GM03348 (cell line): ENCODE results near the gene KLHL11.

Experiments
- DNase-seq: peaks from one replicate; pipeline ENCODE4 v3.0.0; 2012; ENCODE audit warnings: low spot score

Gene KLHL11

GRCh38 chr17:41864836-41865595 is at the start of gene KLHL11:
TSS of gene KLHL11 (minus strand) at chr17:41865423. CDS start at chr17:41865370, 53 bp downstream.
- peak; percentile 97 for DNase-seq

DNA sequence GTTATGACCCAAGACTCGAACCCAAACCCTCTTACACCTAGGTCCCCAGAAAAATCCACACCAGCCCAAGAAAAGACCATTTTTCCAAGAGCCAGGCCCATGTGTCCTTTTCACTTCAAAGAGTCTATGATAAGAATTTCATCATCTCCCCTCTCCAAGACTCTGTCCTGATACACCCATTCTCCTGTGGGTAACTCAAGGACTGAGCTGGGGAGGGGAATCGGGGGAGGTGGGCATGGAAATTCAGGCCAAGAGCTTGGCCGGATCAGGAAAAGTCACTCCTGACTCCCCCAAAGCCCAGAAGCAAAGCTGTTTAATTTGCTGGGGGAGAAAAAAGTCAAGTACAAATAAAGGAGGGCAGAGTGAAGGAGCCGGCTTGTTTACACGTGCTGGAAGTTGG is 49.8 kb upstream of the KLHL11 start:
- DNase-seq: no peak

DNA sequence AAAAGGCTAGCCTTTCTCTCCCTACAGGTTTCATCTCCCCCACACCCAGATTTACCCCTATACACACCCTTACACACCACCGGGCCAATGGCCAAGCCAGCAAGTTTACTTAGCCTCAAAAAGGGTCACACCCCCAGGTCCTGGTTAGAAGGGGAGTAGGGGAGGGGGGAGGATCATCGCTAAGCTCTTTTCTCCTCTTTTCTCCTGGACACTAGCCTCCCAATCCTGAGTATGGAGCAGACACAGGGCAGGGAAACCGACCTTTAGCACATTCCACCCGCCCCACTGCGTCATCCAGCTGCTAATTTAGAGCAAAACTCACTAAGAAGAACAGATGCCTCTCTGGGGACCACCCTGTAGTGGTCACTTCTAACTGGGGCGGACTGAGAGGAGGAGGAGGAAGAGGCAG is 49.1 kb upstream of the KLHL11 start:
- no peak for DNase-seq

- DNase-seq: no peak
Observed at GRCh38 chr17:41913798-41914197, 48.6 kb upstream of the KLHL11 start.

GRCh38 chr17:41912925-41913324 is 47.7 kb upstream of the KLHL11 start:
- DNase-seq: no peak

- DNase-seq: peak; percentile 94
Observed at GRCh38 chr17:41910701-41911391, 45.6 kb upstream of the KLHL11 start.

GRCh38 chr17:41909088-41909487 is 43.9 kb upstream of the KLHL11 start:
- no peak for DNase-seq

- no peak for DNase-seq
Observed at GRCh38 chr17:41907633-41908539, 42.7 kb upstream of the KLHL11 start.

DNA sequence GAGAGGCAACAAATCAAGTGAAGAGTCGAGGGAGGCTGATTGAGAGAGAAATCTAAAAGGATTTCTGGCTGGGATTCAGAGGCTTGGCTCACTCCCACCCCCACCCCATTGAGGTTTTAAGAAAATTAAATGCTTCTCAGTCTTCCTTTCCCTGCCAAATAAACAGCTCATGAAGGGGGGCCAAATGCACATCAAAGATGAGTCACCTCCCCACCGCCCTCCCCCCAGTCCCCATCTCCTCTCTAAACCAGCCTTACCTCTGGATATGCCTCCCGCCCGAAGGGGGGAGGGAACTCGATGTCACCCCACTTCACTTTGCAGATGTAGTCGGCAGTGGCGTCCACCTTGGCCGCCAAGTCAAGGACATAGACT is 41.9 kb upstream of the KLHL11 start:
- peak; percentile 74 for DNase-seq

- no peak for DNase-seq
Observed at GRCh38 chr17:41906465-41907184, 41.4 kb upstream of the KLHL11 start.

GRCh38 chr17:41905172-41905571 is 39.9 kb upstream of the KLHL11 start:
- no peak for DNase-seq

DNA sequence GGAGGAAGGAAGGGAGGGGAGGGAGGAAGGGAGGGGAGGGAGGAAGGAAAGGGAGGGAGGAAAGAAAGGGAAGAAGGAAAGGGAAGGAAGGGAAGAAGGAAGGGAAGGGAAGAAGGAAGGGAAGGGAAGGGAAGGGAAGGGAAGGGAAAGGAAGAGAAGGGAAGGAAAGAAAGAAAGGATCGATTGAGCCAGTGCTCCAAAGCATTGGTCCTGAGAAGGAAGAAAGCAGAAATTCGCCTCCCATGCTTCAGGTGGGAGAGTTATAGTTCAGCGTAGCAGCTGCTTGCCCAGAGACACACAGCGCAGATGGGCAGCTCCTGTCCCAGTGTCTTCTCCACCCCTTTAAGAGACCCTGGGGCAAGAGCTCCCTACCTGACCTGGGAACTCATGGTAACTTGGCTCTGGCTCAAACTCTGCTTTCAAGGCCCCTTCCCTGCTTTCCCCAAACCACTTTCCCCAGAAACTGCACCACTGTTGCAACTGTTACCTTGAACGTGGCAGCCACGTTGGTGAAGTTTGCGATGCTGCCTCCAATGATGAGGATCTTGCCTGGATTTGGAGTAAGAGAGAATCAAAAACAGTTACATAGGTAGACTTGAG is 39.1 kb upstream of the KLHL11 start:
- no peak for DNase-seq

DNA sequence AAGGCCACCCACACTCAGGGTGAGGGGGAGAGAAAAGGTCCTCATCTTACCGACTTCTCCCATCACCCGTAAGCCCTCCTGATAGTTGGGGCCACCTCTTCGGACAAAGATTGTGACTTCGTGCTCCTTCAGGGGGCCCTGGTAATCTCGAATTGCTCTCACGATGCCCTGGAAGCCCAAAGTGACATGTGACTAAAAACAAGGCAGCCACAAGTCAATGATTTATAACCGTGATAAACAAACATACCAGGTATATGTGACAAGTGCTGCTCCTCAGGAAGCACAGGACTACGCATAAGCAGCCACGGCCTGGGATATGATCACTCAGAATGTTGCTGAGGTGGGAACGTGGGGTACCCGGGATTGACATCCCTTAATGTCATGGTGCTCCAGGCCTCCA is 36.4 kb upstream of the KLHL11 start:
- DNase-seq: no peak

DNA sequence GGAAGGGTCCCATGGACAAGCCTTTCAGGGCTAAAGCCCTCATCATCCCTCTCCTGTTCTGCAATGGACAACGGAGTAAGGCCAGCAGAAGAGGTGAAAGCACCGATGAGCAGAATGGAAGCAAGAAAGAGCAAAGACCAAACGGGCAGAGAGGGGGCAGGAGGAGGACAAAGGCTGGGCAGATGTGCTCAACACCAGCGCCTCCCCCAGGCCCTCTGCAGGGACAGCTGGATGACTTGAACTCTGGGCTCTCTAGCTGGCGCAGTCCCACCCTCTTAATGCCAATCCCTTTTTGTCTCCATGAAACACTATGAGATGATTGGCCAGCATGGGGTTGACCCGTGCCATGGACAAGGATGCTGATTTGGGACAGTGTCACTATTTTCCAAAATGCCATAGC is 31.5 kb upstream of the KLHL11 start:
- DNase-seq: no peak

GRCh38 chr17:41895617-41896016 is 30.4 kb upstream of the KLHL11 start:
- peak; percentile 44 for DNase-seq

DNA sequence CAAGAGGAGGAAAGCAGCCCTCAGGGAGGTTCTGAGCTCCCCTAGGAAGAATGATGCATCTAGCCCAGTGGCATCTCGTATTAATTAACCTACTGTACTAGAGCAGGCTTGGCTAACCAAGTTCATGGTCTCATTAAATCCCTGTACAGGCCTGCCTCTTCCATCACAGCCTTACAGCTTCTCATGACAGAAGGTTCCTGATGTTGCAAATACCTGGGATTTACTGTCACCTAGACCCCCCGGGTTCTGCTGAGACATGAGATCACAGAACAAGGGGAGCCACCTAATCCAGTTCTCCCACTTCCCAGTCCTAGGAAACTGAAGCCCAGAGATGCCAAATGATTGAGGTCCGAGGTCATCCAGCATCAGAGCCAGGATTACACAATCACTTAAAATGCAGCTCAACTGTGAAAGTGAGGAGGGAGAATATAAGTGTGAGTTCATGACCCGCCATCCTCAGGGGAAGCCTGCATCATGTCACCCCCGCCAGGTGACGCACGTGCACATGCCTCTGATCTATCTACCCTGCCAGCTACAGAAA is 29.6 kb upstream of the KLHL11 start:
- DNase-seq: peak; percentile 84

- DNase-seq: no peak
Observed at GRCh38 chr17:41893384-41893783, 28.2 kb upstream of the KLHL11 start.

DNA sequence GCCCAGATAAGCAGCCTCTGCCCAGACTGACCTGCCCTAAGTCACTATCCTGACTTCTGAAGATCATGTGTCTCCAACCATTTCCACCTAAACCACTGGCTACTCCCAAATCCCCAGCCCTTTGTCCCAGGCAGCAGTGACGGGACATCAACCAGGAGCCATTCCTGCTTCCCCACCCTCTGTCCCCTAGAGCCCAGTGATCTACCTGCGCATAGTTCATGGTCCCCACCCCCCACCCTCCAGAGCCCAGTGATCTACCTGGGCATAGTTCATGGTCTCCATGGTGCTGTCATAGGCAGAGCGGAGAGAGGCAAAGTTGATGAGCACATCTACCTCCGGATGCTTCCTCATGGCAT is 26.8 kb upstream of the KLHL11 start:
- DNase-seq: no peak

DNA sequence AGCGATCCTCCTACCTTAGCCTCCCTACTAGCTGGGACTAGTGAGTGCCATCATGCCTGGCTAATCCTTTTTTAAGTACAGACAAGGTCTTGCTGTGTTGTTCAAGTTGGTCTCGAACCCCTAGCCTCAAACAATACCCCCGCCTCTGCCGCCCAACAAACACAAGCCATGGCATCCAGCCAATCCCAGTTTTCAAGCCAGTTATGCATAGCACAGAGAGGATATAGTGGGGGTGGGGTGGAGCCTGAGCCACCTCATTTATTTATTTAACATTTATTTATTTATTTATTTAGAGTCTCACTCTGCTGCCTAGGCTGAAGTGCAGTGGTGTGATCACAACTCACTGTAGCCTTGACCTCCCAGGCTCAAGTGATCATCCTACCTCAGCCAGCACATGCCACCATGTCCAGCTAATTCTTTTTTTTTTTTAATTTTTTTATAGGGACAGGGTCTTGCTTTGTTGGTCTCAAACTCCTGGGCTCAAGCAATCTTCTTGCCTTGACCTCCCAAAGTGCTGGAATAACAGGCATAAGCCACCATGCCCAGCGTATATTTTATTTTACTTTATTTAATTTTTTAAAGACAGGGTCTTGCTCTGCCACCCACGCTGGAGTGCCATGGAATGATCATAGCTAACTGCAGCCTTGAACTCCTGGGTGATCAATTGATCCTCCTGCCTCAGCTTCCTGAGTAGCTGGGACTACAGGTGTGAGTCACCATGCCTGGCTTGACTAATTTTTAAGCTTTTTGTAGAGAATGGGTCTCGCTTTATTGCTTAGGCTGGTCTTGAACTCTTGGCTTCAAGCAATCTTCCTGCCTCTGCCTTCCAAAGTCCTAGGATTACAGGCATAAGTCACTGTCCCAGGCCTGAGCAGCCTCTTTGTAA is 26.2 kb upstream of the KLHL11 start:
- DNase-seq: no peak

DNA sequence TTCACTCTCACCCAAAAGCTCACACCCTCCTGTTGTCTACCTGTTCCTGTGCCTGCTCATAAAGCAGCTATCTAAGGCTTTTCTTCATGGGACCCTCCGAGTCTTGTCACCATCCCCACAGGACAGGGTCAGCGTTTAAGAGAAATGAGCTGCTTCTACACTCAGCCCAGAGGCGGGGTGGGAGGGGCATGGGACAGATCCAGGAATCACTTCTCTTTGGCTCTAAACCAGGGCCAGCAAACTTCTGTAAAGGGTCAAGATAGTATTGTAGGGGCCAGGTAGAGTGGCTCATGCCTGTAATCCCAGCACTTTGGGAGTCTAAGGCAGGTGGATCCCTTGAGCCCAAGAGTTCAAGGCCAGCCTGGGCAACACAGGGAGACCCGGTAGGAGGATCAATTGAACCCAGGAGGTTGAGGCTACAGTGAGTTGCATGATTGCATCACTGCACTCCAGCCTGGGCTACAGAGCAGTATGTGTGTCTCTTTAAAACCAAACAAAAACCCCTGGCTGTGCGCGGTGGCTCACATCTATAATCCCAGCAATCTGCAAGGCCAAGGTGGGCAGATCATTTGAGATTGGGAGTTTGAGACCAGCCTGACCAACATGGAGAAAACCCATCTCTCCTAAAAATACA is 23.2 kb upstream of the KLHL11 start:
- DNase-seq: no peak
